ENCODE measurements around the gene ZNF80. TPM values are rescaled to one million over a fixed set of nuclear protein-coding genes. Genes with fewer than 3 reads are reported as not detected.

The ZNF80 gene
- total RNA-seq, 2 donors from 2014 or later: not detected

GRCh38 chr3:114221881-114222264, 15.5 kb downstream of the ZNF80 start:
- intact Hi-C loops (cut with DNase I): no loop called here

DNA sequence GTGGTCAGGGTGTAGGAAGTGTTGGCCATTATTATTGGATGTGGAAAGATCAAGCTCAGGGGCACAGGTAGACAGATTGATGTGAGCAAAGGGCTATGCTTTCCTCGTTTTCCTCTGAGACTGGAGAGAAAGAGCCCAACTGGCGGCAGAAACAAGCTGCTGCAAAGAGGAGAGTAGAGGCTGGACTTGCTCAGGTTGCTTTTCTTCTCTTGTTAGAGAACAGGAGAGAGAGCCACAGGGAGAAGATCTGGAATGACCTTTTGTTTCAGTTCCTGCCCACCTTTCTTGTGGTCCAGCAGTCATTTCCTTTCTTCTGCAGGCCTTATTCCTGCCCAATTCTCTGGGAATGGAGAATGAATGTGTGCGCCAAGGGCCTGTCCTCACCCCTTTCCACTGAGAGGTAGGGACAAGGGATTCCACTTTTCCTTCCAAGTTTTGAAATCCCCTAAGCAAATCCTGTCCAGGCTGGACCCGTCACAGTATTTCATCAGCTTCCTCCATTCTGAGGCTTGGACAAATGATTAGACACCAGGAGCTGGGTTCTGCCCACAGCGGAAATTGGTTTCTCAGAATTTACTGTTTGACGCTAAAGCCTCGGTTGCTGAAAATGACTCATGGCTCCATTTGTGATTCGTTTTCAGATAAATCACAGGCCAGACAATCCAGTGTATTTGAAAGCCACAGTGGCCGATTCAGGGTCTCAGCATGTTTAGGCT, 16.1 kb downstream of the ZNF80 start:
- peak; percentile 34 for DNase-seq
- ATAC-seq: peak; percentile 82
- intact Hi-C loops (cut with DNase I): no loop called here

More at GRCh38 chr3:114221881-114222264, 15.5 kb downstream of the ZNF80 start:
- DNase-seq (no peak), ATAC-seq (no peak)

DNA sequence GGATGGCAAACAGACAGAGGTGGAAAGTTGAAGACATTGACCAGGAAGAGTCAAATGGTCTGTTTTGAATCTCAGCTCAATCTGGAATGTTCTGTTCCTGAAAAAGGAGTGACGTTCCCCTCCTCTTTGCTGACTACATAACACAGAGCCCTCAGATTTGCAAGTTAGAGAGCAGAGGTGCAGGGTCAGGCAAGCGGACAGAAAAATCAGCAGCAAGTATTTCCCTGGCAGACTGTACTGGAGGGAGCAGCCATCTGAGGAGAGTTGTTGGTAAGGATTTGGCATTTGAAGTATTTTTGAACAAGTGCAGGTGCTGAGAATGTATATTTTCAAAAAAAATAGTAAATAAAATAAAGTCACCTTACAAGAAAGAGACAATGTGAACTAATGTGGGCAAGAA, 17.6 kb downstream of the ZNF80 start:
- no peak for ATAC-seq
- intact Hi-C loops (cut with DNase I): no loop called here
- DNase-seq: no peak

DNA sequence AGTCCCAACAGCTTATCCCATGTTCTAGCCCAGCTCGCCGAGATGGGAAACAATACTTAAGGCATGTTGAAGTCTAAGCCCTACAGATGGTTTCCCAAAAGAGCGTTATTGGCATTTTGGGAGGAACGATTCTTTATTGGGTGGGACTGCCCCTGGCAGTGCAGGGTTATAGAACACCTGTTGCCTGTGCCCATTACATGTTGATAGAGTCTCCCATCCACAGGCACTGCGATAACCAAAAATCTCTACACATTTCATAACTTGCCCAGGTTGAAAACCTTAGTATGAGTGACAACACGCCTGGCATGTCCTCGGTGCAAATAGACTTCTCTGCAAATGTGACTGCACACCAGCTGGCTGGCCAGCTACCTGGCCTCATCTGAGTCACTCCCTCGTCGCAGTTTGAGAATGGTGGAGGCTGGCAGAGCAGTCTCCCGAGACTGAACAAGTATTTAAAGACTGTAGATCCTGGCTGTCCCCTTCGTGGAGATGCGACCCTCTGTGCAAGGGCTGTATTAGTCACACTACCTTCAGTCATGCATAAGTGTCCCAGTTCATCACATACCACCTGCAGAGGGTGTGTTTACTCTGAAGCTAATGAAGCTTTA, 18.7 kb downstream of the ZNF80 start:
- intact Hi-C loops (cut with DNase I): no loop called here
- ATAC-seq (no peak), DNase-seq (no peak)

DNA sequence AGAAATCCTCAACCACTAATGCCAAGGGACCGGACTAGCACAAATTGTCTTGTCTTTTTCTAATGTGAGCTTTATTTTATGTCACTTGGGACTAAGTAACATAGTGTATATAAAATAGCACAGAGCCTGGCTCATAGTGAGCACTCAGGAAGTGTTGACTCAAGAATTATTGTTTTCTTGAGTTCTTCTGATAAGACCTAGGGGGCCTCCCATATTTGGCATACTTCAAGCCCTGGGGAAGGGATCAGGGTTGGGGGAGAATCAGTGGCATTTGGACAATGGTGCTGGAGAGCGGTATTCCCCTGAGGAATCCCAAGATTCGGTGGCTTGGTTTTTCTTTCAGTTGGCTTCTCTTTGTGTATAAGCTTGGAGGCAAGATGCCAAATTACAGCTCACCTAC, 19.4 kb downstream of the ZNF80 start:
- no peak for ATAC-seq
- no peak for DNase-seq
- intact Hi-C loops (cut with DNase I): no loop called here

DNA sequence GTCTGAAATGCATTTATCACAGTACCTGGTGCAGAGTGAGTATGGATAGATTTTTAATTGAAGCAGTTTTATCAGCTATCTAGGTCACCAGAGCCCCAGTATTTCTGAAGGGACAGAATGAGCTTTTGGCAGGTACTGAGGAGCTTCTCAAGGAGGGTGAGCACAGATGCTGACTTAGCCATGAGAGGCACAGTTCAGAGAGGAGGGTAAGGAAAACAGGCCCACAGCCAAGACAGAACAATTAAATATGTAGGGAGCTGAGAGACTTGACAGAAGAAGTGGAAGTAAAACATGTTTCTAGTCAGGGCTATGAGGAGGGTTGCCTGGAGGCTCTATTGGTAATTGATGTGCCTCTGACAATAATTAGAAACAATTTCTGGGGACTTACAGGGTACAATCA, 20.1 kb downstream of the ZNF80 start:
- DNase-seq: no peak
- no peak for ATAC-seq
- intact Hi-C loops (cut with DNase I): no loop called here

DNA sequence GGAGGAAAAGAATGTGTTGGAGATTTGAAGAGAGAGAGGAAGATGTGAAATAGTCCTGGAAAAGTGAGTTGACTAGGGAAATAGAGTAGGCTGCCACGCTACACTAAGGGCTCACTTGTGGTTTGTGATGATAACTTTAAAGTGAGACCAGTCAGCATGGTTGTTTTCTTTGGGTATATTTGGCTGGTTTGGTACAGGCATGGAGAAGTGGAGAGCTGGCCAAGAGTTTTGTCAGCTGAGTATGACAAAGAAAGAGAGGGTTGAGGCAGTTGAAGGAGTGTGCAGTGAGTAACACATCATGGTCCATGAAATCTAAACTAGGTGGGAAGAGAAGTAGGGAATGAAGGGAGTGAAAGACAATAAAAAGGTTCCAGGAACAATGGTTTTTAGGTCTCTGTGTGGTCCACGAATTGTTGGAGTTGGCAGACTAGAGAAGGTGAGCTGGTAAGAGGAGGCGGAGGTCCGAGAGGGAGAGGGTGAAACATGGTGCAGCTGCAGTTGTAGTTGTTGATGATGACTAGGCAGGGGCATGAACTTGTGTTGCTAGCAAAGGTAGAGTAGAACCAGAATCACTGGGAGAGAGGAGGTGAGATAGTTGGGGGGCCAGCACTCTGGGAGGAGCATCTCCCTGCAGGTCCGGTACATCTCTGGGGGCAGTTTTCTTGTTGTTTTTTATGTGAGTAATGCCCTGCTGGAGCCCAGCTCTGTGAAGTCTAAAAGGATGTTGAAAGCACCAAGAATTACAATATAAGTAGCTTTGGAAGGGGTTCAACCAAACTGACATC, 21.0 kb downstream of the ZNF80 start:
- ATAC-seq: no peak
- intact Hi-C loops (cut with DNase I): no loop called here
- no peak for DNase-seq

GRCh38 chr3:114214542-114215341, 22.6 kb downstream of the ZNF80 start:
- DNase-seq (no peak), ATAC-seq (peak; percentile 43 to 81)
- intact Hi-C loops (cut with DNase I): no loop called here

DNA sequence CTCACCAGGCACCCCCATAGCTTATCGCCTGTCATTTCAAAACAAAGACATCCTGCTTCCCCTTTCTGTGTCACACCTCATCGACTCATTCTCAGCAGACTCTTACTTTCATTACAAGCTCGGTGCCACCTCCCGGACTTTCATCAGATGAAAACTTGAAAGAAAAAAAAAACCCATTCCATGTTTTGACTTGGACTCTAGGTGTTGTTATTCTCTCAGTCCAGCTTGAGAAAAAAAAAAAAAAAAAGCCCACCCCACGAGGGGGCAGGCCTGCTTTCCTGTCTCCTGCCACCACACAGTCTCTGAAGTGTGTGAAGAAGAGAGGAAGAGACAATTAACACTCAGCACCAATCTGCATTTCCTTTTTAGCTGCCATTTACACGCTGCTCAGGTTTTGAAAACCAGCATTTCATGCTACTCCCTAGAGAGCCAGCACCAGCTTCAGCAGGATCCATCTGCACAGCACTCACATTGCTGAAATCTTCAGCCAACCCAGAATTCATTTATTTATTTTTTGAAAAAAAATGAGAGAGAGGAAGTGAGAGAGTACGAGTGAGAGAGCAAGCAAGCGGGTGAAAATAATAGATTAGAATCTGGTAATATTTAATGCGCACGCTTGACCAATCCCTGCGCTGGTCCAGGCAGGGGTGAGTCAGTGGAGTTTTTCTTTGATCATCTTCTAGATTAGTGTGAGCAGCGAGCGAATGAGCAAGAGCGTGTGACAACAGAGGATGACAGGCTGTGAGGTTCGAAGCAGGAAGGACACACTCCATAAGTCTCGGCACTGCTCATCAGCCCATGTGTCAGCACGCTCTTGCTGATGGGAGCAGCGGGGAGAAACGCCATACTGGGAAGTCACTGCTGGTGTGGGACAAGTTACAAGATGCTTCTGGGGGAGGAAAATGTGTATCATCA, 23.5 kb downstream of the ZNF80 start:
- ATAC-seq (peak; percentile 69 to 74), DNase-seq (no peak)
- intact Hi-C loops (cut with DNase I): no loop called here

- DNase-seq (no peak), ATAC-seq (no peak)
- intact Hi-C loops (cut with DNase I): no loop called here
Measured at GRCh38 chr3:114213292-114213626, 24.1 kb downstream of the ZNF80 start.

DNA sequence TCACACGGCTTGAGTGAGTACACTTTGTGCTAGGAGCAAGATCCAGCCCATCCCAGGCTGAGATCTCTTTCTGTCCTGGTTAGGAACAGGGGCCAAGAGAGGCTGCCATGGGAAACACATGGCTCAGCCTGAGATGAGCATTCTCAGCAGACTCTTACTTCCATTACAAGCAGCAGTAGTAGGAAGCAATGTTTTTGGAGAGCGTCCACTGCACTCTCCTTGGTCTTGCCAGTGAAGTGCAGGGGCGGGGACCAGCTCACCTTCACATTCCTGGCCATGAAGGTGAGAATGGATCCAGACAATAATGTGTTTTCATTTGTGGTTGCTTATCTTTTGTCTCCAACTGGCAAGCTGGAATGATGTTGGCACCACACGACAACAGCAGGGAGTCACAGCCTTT, 24.7 kb downstream of the ZNF80 start:
- ATAC-seq (no peak), DNase-seq (no peak)
- intact Hi-C loops (cut with DNase I): no loop called here

GRCh38 chr3:114207768-114208167, 29.6 kb downstream of the ZNF80 start:
- no peak for ATAC-seq

GRCh38 chr3:114206342-114206741, 31.0 kb downstream of the ZNF80 start:
- no peak for DNase-seq
- no peak for ATAC-seq
- intact Hi-C loops (cut with DNase I): no loop called here

More at GRCh38 chr3:114207768-114208167, 29.6 kb downstream of the ZNF80 start:
- intact Hi-C loops (cut with DNase I): no loop called here
- no peak for DNase-seq

GRCh38 chr3:114205541-114205940, 31.8 kb downstream of the ZNF80 start:
- no peak for DNase-seq
- ATAC-seq: no peak

GRCh38 chr3:114194750-114195149, 42.6 kb downstream of the ZNF80 start:
- intact Hi-C loops (cut with DNase I): no loop called here
- DNase-seq (no peak), ATAC-seq (no peak)

More at GRCh38 chr3:114205541-114205940, 31.8 kb downstream of the ZNF80 start:
- intact Hi-C loops (cut with DNase I): no loop called here

DNA sequence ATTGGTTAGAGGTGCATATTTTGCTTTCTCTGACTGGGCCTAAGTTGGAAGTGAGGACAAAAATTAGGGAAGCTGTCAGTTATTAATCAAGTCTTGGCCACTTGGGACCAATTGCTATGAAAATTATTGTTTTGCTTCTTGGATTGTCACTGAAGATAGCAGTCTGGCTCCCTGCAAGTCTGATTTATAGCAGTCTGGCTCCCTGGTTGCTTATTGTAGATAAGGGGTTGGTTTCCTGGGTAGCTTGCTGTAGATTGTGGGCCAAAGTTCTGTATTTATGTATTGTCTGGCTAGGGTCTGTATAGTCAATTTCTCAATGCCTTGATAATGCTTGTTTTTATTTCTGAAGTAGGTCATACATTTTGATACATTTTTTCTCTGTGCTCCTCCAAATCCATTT, 45.2 kb downstream of the ZNF80 start:
- ATAC-seq (no peak), DNase-seq (no peak)
- intact Hi-C loops (cut with DNase I): no loop called here

DNA sequence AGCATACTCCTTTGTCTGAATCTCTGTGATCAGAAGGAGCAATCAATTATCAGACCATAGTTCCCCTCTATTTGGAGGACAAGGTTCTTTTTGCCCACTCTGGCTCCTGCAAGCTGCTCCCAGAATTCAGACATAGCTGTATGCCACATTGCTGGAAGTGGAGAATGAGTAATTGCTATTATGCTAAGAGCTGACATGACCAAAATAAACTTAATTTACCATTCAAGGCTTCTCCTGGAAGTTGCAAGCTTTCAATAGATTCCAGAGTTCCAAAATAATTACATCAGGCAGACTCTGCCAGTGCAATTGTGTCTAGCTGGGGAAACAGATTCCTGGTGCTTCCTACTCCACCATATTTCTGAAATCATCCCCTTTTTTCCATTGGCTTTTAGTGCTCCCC, 50.9 kb downstream of the ZNF80 start:
- intact Hi-C loops (cut with DNase I): no loop called here
- ATAC-seq (no peak), DNase-seq (no peak)

All from left cardiac atrium (tissue), 4 donors.